HG02798 (cell line): ENCODE data around the gene NELL2.

Experiments used
- ATAC-seq: cut with Tn5 transposase; IDR thresholded peaks from one replicate; pipeline ENCODE4 v1.9.1; 2021; ENCODE audit warnings: mild to moderate bottlenecking; ENCODE audit not compliant: unreplicated experiment, poor library complexity

Gene NELL2

GRCh38 chr12:44637875-44638274, 238.2 kb downstream of the NELL2 start:
- ATAC-seq, result no peak

DNA sequence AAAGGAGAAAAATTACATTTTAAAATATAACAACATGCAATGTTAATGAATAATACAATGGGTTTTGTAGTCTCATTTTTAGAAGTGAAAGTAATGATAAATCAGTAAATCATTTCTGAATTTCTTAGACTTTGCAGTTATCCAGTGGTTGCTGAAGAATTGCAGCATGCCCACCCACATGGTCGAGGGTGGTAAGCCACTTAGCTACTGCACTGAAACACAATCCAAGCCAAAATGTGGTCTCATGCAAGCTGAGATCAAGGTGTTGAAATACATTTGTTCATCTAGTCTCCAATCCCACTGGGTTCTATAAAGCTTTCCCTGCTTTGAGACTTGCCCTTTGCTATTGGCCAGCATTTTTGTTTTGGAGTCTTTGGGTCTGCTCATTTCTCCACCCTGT, 247.9 kb downstream of the NELL2 start:
- ATAC-seq, result no peak

DNA sequence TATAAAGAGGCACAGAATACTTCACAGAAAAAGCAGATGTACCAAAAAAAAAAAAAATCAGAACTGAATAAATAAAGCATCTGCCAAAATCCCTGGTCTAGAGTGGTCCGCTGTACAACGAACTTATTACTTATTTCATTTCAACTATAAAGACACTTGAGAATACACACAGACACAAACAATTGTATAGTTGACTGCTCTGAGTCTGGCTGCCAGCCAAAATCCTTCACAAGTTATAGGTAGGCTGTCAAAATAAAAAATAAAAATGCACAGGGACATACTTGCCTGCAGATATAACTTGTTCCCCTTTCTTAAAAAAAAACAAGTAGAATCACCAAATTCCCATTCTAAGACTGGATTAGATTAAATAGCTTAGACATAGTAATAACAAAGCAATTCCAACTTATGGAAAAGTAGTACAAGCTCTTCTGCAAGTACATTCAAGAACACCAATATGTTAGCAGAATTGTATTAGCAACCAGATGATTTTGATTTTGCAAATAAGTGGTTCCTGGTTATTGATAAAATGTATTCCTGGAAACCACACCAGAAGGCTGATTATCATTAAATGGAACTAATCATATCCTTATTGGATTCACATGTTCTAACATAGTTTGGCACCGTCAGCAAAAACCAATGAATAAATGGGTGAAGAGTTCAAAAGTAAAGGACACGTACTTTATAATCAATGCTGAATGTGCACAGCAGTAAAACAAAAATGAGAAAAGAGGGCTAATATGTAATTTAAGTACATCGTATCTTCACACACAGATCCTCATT, 248.5 kb downstream of the NELL2 start:
- ATAC-seq, result no peak

GRCh38 chr12:44626883-44627282, 249.2 kb downstream of the NELL2 start:
- no peak for ATAC-seq

DNA sequence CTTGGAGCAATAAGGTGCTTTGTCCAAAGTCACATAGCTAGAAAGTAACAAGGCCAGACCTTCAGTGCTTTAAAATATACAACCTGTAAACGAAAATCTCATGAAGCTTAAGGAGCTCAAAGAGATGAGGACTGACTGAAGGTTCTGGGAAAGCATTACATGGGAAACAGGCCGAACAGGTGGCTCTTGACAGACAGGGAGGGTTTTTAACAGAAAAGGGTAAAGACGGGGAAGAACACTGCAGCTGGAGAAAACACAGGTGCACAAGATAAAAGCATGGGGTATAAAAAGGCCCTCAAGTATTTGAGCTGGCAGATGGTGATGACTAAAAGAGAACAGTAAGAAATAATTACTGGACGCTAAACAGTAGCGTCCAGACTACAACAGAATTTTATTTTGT, 257.2 kb downstream of the NELL2 start:
- ATAC-seq, result no peak

DNA sequence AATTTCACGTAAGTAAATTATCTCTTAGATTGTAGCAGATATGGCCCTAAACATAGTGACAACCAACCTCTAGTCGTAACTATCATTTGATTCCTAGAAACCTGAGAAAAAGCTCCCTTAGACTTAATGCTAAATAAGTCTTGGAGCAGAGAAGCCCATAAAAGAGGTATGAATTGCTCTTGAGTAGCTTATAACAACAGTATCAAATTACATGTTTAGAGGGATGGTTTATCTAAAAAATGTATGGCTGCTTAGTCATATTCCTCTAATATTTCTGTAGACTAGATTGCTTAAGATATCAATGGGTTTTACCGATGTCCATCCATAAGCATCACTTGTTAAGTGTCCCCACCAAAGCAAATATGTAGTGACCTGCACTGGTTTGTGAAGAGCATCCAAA, 259.7 kb downstream of the NELL2 start:
- ATAC-seq, result no peak

DNA sequence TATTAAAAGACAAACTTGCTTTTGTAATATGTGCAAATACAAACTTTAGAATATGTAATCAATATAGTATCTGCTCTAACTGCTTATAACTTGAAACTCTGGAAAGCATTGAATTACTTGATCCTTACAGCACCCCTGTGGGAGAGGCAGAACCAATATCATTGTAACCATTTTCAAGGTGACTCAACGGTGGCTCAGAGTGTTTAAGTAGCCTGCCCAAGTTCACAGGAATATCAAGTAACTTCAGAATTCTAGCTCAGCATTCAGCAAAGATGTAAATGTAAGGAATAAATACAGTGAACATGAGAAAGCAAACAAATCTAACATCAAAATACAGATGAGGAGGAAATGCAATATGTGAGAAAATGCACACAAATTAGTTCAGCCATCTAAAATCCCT, 264.6 kb downstream of the NELL2 start:
- ATAC-seq, result no peak

- ATAC-seq, result no peak
These were observed 272.4 kb downstream of the NELL2 start for GRCh38 chr12:44603701-44604100.

DNA sequence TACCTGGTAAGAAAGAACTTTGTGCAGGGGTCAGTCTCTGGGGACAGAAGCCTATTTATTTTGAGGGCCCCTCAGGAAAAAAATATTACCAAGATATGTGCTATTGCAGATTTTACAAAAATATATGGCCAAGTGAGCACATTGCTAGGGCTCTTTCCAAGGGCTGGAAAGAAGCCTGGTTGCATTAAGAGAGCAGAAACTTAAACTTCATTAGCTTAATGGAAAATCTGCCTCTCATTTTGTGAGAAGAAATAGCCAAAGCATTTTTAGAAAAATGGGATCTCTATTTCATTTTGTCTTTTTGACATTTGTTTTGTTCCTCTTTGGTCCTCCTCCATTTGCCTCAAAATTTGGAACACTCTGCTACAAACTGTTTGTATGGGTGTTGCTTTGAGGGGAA, 283.5 kb downstream of the NELL2 start:
- ATAC-seq, result no peak

DNA sequence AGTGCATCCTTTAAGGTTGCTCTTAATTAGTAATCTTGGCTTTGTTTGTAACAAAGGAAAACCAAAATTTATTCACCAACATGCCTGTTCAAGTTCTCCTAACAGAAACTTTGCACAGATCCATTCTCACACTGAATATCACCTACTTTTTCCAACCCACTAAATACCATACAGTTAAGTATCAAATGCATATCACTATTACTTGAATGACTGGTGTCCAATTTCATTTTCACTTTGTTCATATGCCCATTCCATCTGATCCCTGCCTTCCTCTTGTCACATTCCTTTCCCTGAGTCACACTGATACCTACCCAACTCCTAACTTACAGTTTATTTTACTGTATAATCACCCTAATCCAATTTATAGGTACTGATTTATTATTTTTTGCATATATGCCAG, 286.4 kb downstream of the NELL2 start:
- ATAC-seq, result no peak

DNA sequence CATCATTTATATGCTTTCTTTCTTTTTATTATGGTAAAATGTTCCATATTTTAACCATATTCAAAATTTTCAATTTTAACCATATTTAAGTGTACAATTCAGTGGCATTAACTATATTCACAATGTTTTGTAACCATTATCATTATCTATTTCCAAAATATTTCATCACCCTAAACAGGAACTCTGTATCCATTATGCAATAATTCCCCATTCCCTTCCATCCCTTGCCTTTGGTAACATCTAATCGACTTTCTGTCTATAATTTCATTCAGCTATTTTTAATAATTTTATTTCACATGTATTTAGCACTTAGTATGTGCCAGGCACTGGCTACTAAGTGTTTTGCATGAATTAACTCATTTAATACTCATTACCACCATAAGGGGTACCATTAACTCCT, 287.5 kb downstream of the NELL2 start:
- no peak for ATAC-seq

DNA sequence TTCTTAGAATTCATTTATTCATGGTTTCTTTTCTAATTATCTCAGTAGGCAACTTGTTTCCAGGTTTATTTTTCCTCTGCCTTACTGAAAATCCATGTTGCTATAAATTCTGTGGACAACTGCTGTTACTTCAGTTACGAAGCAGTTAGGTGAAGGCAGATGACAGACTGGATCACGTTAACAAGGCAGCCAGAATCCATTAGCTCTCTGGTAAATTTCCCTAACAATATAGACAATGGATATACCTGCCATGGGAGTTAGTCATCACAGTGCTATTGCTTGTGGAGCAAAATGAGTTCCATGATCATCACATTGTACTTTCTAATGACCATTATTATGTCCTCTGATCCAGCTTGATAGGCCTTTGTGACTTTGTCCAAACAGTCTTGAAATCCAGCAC, 291.5 kb downstream of the NELL2 start:
- ATAC-seq, result no peak

DNA sequence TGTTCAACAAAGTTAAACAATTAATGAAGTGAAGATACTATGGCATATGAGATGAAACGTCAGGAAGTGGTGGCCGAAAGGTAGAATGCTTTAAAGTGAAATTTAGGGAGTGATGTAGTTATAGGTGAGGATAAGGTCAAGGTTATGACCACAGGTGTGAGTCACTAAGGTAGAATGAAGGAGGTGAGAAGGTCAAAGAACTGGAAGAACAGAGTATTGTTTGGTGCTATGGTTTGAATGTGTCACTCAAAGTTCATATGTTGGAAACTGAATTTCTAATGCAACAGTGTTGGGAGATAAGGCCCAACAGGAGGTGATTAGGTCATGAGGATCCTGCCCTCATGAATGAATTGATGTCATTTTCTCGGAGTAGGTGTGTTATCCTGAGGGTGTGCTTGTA, 293.6 kb downstream of the NELL2 start:
- ATAC-seq, result no peak

GRCh38 chr12:44581642-44582242, 294.4 kb downstream of the NELL2 start:
- no peak for ATAC-seq

DNA sequence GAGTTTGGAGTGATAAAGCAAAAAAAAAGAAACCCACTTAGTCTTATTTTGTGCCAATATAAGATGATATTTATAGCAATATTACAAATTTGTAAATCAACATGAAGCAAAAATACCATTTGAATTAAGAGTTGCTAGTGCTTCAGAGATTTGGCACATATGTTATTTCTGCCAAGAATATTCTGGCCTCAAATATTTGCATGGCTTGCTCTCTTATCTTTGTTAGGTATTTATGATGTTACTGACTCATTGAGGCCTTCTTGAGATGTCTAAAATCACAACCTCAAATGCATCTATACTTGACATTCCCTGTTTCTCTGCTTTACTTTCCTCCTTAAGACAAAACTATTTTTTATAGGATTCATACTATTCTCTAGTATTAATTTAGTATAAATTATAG, 301.5 kb downstream of the NELL2 start:
- ATAC-seq, result no peak

GRCh38 chr12:44573723-44574122, 302.4 kb downstream of the NELL2 start:
- no peak for ATAC-seq

GRCh38 chr12:44571006-44571550, 305.0 kb downstream of the NELL2 start:
- ATAC-seq, result no peak

DNA sequence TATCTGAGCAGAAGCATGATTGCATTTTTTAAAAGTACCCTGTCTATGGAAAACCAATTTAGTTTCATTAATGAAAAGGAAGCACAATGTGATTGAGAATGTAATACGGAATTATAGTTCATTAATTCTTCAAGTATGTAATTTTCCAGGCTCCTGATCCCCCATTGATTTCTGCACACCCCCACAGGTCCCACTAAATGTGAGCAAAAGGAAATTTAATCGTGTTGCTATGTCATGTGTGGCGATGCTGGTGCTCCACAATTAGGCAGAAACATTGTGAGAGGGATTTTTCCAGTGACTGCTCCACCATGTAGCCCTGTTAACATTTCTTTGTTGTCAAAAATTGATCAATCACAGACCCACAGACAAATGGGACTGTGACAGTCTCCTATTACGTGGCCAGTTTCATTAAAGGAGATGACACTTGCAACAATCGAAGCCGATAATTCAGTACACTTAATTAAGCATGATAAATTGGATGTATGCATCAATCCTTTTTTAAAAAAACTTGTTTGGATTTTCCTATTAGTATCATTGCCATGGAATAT, 306.0 kb downstream of the NELL2 start:
- ATAC-seq, result no peak

- ATAC-seq, result no peak
These were observed 311.0 kb downstream of the NELL2 start for GRCh38 chr12:44565163-44565562.

- ATAC-seq, result no peak
These were observed 312.6 kb downstream of the NELL2 start for GRCh38 chr12:44563486-44563885.

DNA sequence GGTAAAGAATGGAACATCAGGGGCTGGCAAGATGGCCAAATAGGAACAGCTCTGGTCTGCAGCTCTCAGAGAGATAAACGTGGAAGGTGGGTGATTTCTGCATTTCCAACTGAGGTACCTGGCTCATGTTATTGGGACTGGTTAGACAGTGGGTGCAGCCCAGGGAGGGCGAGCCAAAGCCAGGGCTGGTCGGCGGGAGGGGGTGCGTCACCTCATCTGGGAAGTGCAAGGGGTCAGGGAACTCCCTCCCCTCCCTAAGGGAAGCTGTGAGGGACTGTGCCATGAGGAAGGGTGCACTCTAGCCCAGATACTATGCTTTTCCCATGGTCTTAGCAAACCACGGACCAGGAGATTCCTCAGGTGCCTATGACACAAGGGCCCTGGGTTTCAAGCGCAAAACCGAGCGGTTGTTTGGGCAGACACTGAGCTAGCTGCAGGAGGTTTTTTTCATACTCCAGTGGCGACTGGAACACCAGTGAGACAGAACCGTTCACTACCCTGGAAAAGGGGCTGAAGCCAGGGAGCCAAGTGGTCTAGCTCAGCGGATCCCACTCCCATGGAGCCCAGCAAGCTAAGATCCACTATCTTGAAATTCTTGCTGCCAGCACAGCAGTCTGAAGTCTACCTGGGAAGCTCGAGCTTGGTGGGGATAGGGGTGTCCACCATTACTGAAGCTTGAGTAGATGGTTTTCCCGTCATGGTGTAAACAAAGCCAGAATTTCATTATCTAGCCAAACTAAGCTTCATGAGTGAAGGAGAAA, 317.6 kb downstream of the NELL2 start:
- ATAC-seq, result no peak
